SK-N-SH (cell line): Measurements from ENCODE around the gene APOLD1. TPM values are rescaled to one million over a fixed set of nuclear protein-coding genes. Genes with fewer than 3 reads are reported as not detected.

Experiments used
- CTCF ChIA-PET: fragments of 300-600, 350-600 bp; formaldehyde crosslinking; extraction: SDS; loops from one replicate; lab custom pipeline; 2021; lab: Yijun Ruan, JAX
- POLR2A ChIA-PET: fragments of 350-600 bp; sonication (Branson Sonifier 250); formaldehyde crosslinking; extraction: SDS; loops from one replicate; lab custom pipeline; 2020; ENCODE audit warnings: antibody characterized with exemption, inconsistent platforms; lab: Yijun Ruan, JAX
- DNase-seq: peaks from one replicate; pipeline ENCODE4 v3.0.0; 2012
- H2AFZ ChIP-seq: fragments of 200-600 bp; sonication (generic); 2 replicates; pipeline ENCODE4 v1.8.1; 2016; ENCODE audit warnings: antibody characterized with exemption, mild to moderate bottlenecking, low read depth
- H3F3A ChIP-seq: fragments of 200-600 bp; sonication (generic); replicated peaks from 2 replicates; pipeline ENCODE3; 2016; ENCODE audit warnings: antibody characterized with exemption, mild to moderate bottlenecking; ENCODE audit not compliant: insufficient read depth
- H3K27ac ChIP-seq, 2 experiments: fragments of 200-500 bp in 1 of 2; fragments of 200-600 bp in 1 of 2; sonication (Bioruptor generic) in 1 of 2; sonication (generic), shearing (Covaris generic) in 1 of 2; 2 replicates each; pipeline versions ENCODE4 v1.5.1 to v1.6.1; 2014 to 2016; ENCODE audit warnings: low read depth in 2 of 2, inconsistent platforms in 1 of 2, low read length in 1 of 2, mild to moderate bottlenecking in 1 of 2, mixed read lengths in 1 of 2
- H3K27me3 ChIP-seq: fragments of 200-600 bp; sonication (generic), shearing (Covaris generic); 2 replicates; pipeline ENCODE4 v1.6.1; 2016; ENCODE audit warnings: mixed run types; ENCODE audit not compliant: insufficient read depth
- H3K36me3 ChIP-seq, 2 experiments: fragments of 200-500 bp in 1 of 2; fragments of 200-600 bp in 1 of 2; sonication (Bioruptor generic) in 1 of 2; sonication (generic) in 1 of 2; replicated peaks in 1 of 2; 2 replicates each; pipeline versions ENCODE3 to v1.5.1; 2014 to 2016; ENCODE audit warnings: low read length in 1 of 2, mild to moderate bottlenecking in 1 of 2; ENCODE audit not compliant: insufficient read depth in 2 of 2, control insufficient read depth in 1 of 2
- H3K4me1 ChIP-seq, 2 experiments: fragments of 200-500 bp in 1 of 2; fragments of 200-600 bp in 1 of 2; sonication (Bioruptor generic) in 1 of 2; sonication (generic), shearing (Covaris generic) in 1 of 2; 2 replicates each; pipeline versions ENCODE4 v1.5.1 to v1.6.1; 2014 to 2016; ENCODE audit warnings: low read depth in 1 of 2, low read length in 1 of 2, mixed run types in 1 of 2; ENCODE audit not compliant: insufficient read depth in 2 of 2, control insufficient read depth in 1 of 2
- H3K4me2 ChIP-seq: fragments of 200-600 bp; sonication (generic), shearing (Covaris generic); 2 replicates; pipeline ENCODE4 v1.6.1; 2017; ENCODE audit warnings: mixed run types
- H3K4me3 ChIP-seq, 2 experiments: fragments of 200-500 bp in 1 of 2; fragments of 200-600 bp in 1 of 2; sonication (Bioruptor generic) in 1 of 2; sonication (generic), shearing (Covaris generic) in 1 of 2; 2 replicates each; pipeline versions ENCODE4 v1.5.1 to v1.8.1; 2014 to 2016; ENCODE audit warnings: low read depth in 2 of 2, inconsistent platforms in 1 of 2, low read length in 1 of 2, mild to moderate bottlenecking in 1 of 2, mixed read lengths in 1 of 2, moderate library complexity in 1 of 2
- H3K79me2 ChIP-seq: fragments of 200-600 bp; sonication (generic); 2 replicates; pipeline ENCODE4 v1.8.1; 2017; ENCODE audit warnings: mild to moderate bottlenecking; ENCODE audit not compliant: insufficient read depth
- H3K9ac ChIP-seq: fragments of 200-600 bp; sonication (generic); 2 replicates; pipeline ENCODE4 v1.6.1; 2017; ENCODE audit warnings: mixed run types
- H3K9me2 ChIP-seq: fragments of 200-600 bp; sonication (generic); 2 replicates; pipeline ENCODE4 v1.6.1; 2017; ENCODE audit warnings: mixed run types
- H3K9me3 ChIP-seq: fragments of 200-600 bp; sonication (generic); 2 replicates; pipeline ENCODE4 v1.6.1; 2017; ENCODE audit warnings: mixed run types, mild to moderate bottlenecking, moderate library complexity
- H4K20me1 ChIP-seq: fragments of 200-600 bp; sonication (generic); 2 replicates; pipeline ENCODE4 v1.6.1; 2017; ENCODE audit warnings: mild to moderate bottlenecking, mixed run types; ENCODE audit not compliant: insufficient read depth
- CHD2 ChIP-seq: fragments of 150-350 bp; IDR thresholded peaks from 2 replicates; pipeline ENCODE4 v1.6.1; 2018; ENCODE audit warnings: low read length; ENCODE audit not compliant: partially characterized antibody
- ELF1 ChIP-seq: IDR thresholded peaks from 2 replicates; pipeline ENCODE4 v1.4.0; 2012
- EP300 ChIP-seq, 2 experiments: IDR thresholded peaks; 2 replicates each; pipeline versions ENCODE4 v1.4.0 to v1.6.1; 2012; ENCODE audit warnings: borderline replicate concordance in 1 of 2, low read depth in 1 of 2, low read length in 1 of 2
- EZH2phosphoT487 ChIP-seq: fragments of 200-600 bp; sonication (generic); IDR thresholded peaks from 2 replicates; pipeline ENCODE4 v1.6.1; 2017; ENCODE audit warnings: low read depth, mixed run types, mild to moderate bottlenecking, antibody characterized with exemption, moderate library complexity, borderline replicate concordance
- FOXM1 ChIP-seq: IDR thresholded peaks from 2 replicates; pipeline ENCODE4 v1.4.0; 2012; ENCODE audit warnings: low read depth, mild to moderate bottlenecking
- GABPA ChIP-seq: IDR thresholded peaks from 2 replicates; pipeline ENCODE4 v1.4.0; 2012; ENCODE audit warnings: low read depth, mild to moderate bottlenecking
- GATA2 ChIP-seq: sonication (generic); formaldehyde crosslinking; IDR thresholded peaks from 2 replicates; pipeline ENCODE4 v1.5.0; 2020; ENCODE audit warnings: mild to moderate bottlenecking, missing genetic modification reagents
- JUND ChIP-seq: IDR thresholded peaks from 2 replicates; pipeline ENCODE4 v1.4.0; 2012
- MAX ChIP-seq: IDR thresholded peaks from 2 replicates; pipeline ENCODE4 v1.4.0; 2012; ENCODE audit warnings: low read depth
- MEF2A ChIP-seq: IDR thresholded peaks from 2 replicates; pipeline ENCODE4 v1.4.0; 2012; ENCODE audit warnings: low read depth, borderline replicate concordance
- NRF1 ChIP-seq: IDR thresholded peaks from 2 replicates; pipeline ENCODE4 v1.6.1; 2012; ENCODE audit warnings: low read depth, mild to moderate bottlenecking, low read length
- RAD21 ChIP-seq: IDR thresholded peaks from 2 replicates; pipeline ENCODE4 v1.6.1; 2012; ENCODE audit warnings: mild to moderate bottlenecking, low read length
- RCOR1 ChIP-seq: fragments of 150-350 bp; IDR thresholded peaks from 2 replicates; pipeline ENCODE4 v1.6.1; 2017; ENCODE audit warnings: antibody characterized with exemption, low read length
- RXRA ChIP-seq: IDR thresholded peaks from 2 replicates; pipeline ENCODE4 v1.4.0; 2012; ENCODE audit warnings: low read depth, mild to moderate bottlenecking, borderline replicate concordance
- SIN3A ChIP-seq: IDR thresholded peaks from 2 replicates; pipeline ENCODE4 v1.6.1; 2012; ENCODE audit warnings: low read depth, mild to moderate bottlenecking, low read length, moderate library complexity, borderline replicate concordance
- SMC3 ChIP-seq: IDR thresholded peaks from 2 replicates; pipeline ENCODE4 v1.6.1; 2012; ENCODE audit warnings: low read depth, low read length, improper control_type of control experiment
- TAF1 ChIP-seq: IDR thresholded peaks from 2 replicates; pipeline ENCODE4 v1.6.1; 2012; ENCODE audit warnings: low read depth, mild to moderate bottlenecking, low read length, moderate library complexity, borderline replicate concordance
- WGBS: methylation state at CpG from one replicate; pipeline ENCODE4 v1.1.6; 2017; ENCODE audit warnings: low lambda C conversion rate; 5-methylcytosine and 5-hydroxymethylcytosine counted together
- polyA plus RNA-seq, 3 experiments: library from polyadenylated mRNA; depleted of rRNA; stranded (reverse); fragments of >200 nt; gene quantifications; 2 replicates each; pipeline ENCODE4 v1.2.3, GENCODE V29; 2012
- TF ChIP-seq, protein P1 (sequence below): fragments of 150-350 bp; IDR thresholded peaks from 2 replicates; pipeline ENCODE4 v1.6.1; 2016; ENCODE audit warnings: mild to moderate bottlenecking, low read depth, low read length
- TF ChIP-seq, protein P2 (sequence below): fragments of 200-600 bp; sonication (generic); IDR thresholded peaks from 2 replicates; pipeline ENCODE4 v1.6.1; 2017; ENCODE audit warnings: antibody characterized with exemption, mild to moderate bottlenecking, moderate library complexity
- TF ChIP-seq, protein P3 (sequence below): fragments of 150-350 bp; IDR thresholded peaks from 2 replicates; pipeline ENCODE4 v1.6.1; 2017; ENCODE audit warnings: antibody characterized with exemption, low read length, low read depth, borderline replicate concordance

APOLD1 gene
- polyA plus RNA-seq, 1 of the 3 experiments (the other 2 are of a cell fraction): 1.7 TPM

- TF ChIP-seq CHD2 (peak; percentile 83), RCOR1 (no peak; the same call in 1 of the 2 replicates), RAD21 (peak; percentile 61), EP300 (IDR thresholded peaks at IDR 0.05; ENCODE audit: borderline replicate concordance in 1 of 2, low read depth in 1 of 2, low read length in 1 of 2) (no peak), SMC3 (peak; percentile 66), JUND (no peak), TAF1 (peak; percentile 98)
- TF ChIP-seq, protein P1, sequence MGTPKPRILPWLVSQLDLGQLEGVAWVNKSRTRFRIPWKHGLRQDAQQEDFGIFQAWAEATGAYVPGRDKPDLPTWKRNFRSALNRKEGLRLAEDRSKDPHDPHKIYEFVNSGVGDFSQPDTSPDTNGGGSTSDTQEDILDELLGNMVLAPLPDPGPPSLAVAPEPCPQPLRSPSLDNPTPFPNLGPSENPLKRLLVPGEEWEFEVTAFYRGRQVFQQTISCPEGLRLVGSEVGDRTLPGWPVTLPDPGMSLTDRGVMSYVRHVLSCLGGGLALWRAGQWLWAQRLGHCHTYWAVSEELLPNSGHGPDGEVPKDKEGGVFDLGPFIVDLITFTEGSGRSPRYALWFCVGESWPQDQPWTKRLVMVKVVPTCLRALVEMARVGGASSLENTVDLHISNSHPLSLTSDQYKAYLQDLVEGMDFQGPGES: no peak
- TF ChIP-seq, protein P2, sequence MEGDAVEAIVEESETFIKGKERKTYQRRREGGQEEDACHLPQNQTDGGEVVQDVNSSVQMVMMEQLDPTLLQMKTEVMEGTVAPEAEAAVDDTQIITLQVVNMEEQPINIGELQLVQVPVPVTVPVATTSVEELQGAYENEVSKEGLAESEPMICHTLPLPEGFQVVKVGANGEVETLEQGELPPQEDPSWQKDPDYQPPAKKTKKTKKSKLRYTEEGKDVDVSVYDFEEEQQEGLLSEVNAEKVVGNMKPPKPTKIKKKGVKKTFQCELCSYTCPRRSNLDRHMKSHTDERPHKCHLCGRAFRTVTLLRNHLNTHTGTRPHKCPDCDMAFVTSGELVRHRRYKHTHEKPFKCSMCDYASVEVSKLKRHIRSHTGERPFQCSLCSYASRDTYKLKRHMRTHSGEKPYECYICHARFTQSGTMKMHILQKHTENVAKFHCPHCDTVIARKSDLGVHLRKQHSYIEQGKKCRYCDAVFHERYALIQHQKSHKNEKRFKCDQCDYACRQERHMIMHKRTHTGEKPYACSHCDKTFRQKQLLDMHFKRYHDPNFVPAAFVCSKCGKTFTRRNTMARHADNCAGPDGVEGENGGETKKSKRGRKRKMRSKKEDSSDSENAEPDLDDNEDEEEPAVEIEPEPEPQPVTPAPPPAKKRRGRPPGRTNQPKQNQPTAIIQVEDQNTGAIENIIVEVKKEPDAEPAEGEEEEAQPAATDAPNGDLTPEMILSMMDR: peak; percentile 82
Measured at GRCh38 chr12:12813120-12814101, 28.0 kb downstream of the APOLD1 start, which contains the start of gene DDX47 (continued).

DNA sequence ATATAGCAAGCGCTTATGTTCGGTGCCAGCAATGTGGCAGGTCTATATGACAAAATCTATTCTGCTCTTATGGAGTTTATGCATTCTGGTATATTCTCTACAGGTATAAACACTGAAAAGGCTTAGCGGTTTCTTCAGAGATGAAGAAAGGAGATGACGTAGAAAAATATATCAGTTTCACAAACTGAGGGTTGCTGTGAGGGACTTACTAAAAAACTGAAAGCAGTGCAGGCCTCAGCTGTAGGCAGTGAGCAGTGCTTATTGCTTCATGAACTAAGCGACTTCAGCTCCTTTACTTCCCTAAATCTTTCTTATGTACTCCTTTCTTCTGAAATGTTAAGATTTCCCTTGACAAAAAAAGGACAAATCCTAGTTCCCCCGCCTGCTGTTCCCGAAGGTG is 32.2 kb downstream of the APOLD1 start:
- Histone ChIP-seq H3F3A (peaks cover 44% of the 10 kb centered on the region), H3K27me3 (no peaks in the 10 kb centered on the region), H3K79me2 (peaks cover 79% of the 10 kb centered on the region), H3K4me2 (no peak overlapping the region), H3K27ac (peak overlapping the region in 1 of 2 experiments; percentile 88; a peak in 2 of 4 replicates), H2AFZ (no peak overlapping the region), H3K9me2 (no peaks in the 10 kb centered on the region), H3K9me3 (no peaks in the 10 kb centered on the region), H3K4me3 (no peak overlapping the region), H3K36me3 (peaks cover 49 to 54% of the 10 kb centered on the region in 2 experiments), H4K20me1 (no peaks in the 10 kb centered on the region), H3K4me1 (peaks cover 13 to 27% of the 10 kb centered on the region in 2 experiments), H3K9ac (no peak overlapping the region)
- POLR2A ChIA-PET: no interaction called here
- CTCF ChIA-PET: interaction anchor here (2.4 kb wide), 1 partner anchor 19 kb away, joined by 13 read pairs; no protein-coding TSS in a partner anchor
- no peak for TF ChIP-seq MAX
- no peak for TF ChIP-seq ELF1
- no peak for TF ChIP-seq RXRA
- no peak for TF ChIP-seq FOXM1
- no peak for TF ChIP-seq SMC3
- TF ChIP-seq, protein P3, sequence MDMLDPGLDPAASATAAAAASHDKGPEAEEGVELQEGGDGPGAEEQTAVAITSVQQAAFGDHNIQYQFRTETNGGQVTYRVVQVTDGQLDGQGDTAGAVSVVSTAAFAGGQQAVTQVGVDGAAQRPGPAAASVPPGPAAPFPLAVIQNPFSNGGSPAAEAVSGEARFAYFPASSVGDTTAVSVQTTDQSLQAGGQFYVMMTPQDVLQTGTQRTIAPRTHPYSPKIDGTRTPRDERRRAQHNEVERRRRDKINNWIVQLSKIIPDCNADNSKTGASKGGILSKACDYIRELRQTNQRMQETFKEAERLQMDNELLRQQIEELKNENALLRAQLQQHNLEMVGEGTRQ: no peak
- no peak for TF ChIP-seq CHD2
- TF ChIP-seq NRF1: no peak
- no peak for TF ChIP-seq SIN3A
- no peak for TF ChIP-seq EZH2phosphoT487
- TF ChIP-seq GATA2 (CRISPR knock-in tag): no peak
- no peak for TF ChIP-seq MEF2A
- TF ChIP-seq GABPA: no peak
- TF ChIP-seq JUND: no peak
- no peak for DNase-seq
- 97% methylated on average over 7 of the region's 7 CpGs for WGBS
